GM18520 (cell line): ENCODE data around the gene ATP13A4.

ENCODE experiments used
- ATAC-seq: cut with Tn5 transposase; IDR thresholded peaks from one replicate; pipeline ENCODE4 v1.9.1; 2021; ENCODE audit not compliant: unreplicated experiment

ATP13A4 gene

GRCh38 chr3:193554811-193555210 is at the start of gene ATP13A4:
TSS of gene ATP13A4 (minus strand) at chr3:193554895. CDS start at chr3:193554799, 96 bp downstream.
- no peak for ATAC-seq

GRCh38 chr3:193599393-193599792 is 44.7 kb upstream of the ATP13A4 start:
- ATAC-seq, result no peak

- no peak for ATAC-seq
Observed at GRCh38 chr3:193598202-193598601, 43.5 kb upstream of the ATP13A4 start.

GRCh38 chr3:193595939-193596487 is 41.3 kb upstream of the ATP13A4 start:
- ATAC-seq, result no peak

GRCh38 chr3:193594946-193595689 is 40.4 kb upstream of the ATP13A4 start:
- ATAC-seq, result no peak

- no peak for ATAC-seq
Observed at GRCh38 chr3:193593668-193594030, 39.0 kb upstream of the ATP13A4 start.

GRCh38 chr3:193592841-193593667 is 38.4 kb upstream of the ATP13A4 start, which contains the start of gene OPA1:
TSS of gene OPA1 (plus strand) at chr3:193593208. CDS start at chr3:193593378, 170 bp downstream.
- ATAC-seq, result peak; percentile 99

GRCh38 chr3:193590088-193590856 is 35.6 kb upstream of the ATP13A4 start:
- ATAC-seq, result no peak

GRCh38 chr3:193589616-193590015 is 34.9 kb upstream of the ATP13A4 start:
- no peak for ATAC-seq

- ATAC-seq, result no peak
Observed at GRCh38 chr3:193589129-193589528, 34.4 kb upstream of the ATP13A4 start.

- ATAC-seq, result no peak
Observed at GRCh38 chr3:193586526-193586925, 31.8 kb upstream of the ATP13A4 start.

GRCh38 chr3:193585530-193585929 is 30.8 kb upstream of the ATP13A4 start:
- no peak for ATAC-seq

- ATAC-seq, result no peak
Observed at GRCh38 chr3:193574488-193575070, 19.9 kb upstream of the ATP13A4 start.

GRCh38 chr3:193573403-193574191 is 18.9 kb upstream of the ATP13A4 start:
- no peak for ATAC-seq

GRCh38 chr3:193572426-193572908 is 17.8 kb upstream of the ATP13A4 start:
- ATAC-seq, result peak; percentile 62

GRCh38 chr3:193569119-193569518 is 14.4 kb upstream of the ATP13A4 start:
- ATAC-seq, result no peak

GRCh38 chr3:193564012-193564411 is 9.3 kb upstream of the ATP13A4 start:
- ATAC-seq, result no peak

- ATAC-seq, result no peak
Observed at GRCh38 chr3:193563426-193563825, 8.7 kb upstream of the ATP13A4 start.

GRCh38 chr3:193560870-193561269 is 6.2 kb upstream of the ATP13A4 start:
- no peak for ATAC-seq

- no peak for ATAC-seq
Observed at GRCh38 chr3:193560091-193560490, 5.4 kb upstream of the ATP13A4 start.
